PFSK-1 (cell line): Measurements from ENCODE around the gene INPP5D.

ENCODE experiments used
- FOXP2 ChIP-seq: optimal IDR thresholded peaks from 2 replicates; pipeline ENCODE3; 2011; ENCODE audit warnings: borderline replicate concordance, control low read depth, inconsistent platforms; ENCODE audit not compliant: insufficient read depth; ENCODE audit errors: extremely low read length, extremely low read depth
- POLR2AphosphoS5 ChIP-seq: IDR thresholded peaks from 2 replicates; pipeline ENCODE4 v1.6.1; 2012; ENCODE audit warnings: low read depth, mild to moderate bottlenecking, control low read depth, low read length, moderate library complexity
- REST ChIP-seq, 2 experiments: IDR thresholded peaks; 2 replicates each; pipeline versions ENCODE4 v1.6.1 to v1.8.0; 2011 to 2012; ENCODE audit warnings: low read depth in 2 of 2, low read length in 2 of 2, control low read depth in 1 of 2, inconsistent platforms in 1 of 2, mild to moderate bottlenecking in 1 of 2, moderate library complexity in 1 of 2; ENCODE audit not compliant: insufficient read depth in 1 of 2
- SIN3A ChIP-seq: IDR thresholded peaks from 2 replicates; pipeline ENCODE4 v1.6.1; 2012; ENCODE audit warnings: mild to moderate bottlenecking, low read length, moderate library complexity, borderline replicate concordance; ENCODE audit not compliant: insufficient read depth
- TAF1 ChIP-seq: IDR thresholded peaks from 2 replicates; pipeline ENCODE4 v1.6.1; 2012; ENCODE audit warnings: low read length, control low read depth, borderline replicate concordance; ENCODE audit not compliant: insufficient read depth

Gene INPP5D

GRCh38 chr2:233013027-233013461 lies 47.1 kb upstream of the INPP5D start, which contains the start of gene NGEF:
TSS of gene NGEF (minus strand) at chr2:233013256. CDS start at chr2:232974890, 38,366 bp downstream.
- TF ChIP-seq FOXP2 (no peak), POLR2AphosphoS5 (no peak), SIN3A (no peak), TAF1 (no peak), REST (IDR thresholded peaks at IDR 0.05; ENCODE audit: insufficient read depth in 1 of 2, low read depth in 2 of 2, low read length in 2 of 2) (no peak)

GRCh38 chr2:233013650-233014049 lies 46.5 kb upstream of the INPP5D start:
- TF ChIP-seq POLR2AphosphoS5, result no peak
- TF ChIP-seq SIN3A, result no peak

- TF ChIP-seq SIN3A (no peak), POLR2AphosphoS5 (no peak), TAF1 (no peak)
These were observed 45.0 kb upstream of the INPP5D start for GRCh38 chr2:233015019-233015645.

- TF ChIP-seq SIN3A (no peak), TAF1 (no peak), POLR2AphosphoS5 (no peak), REST (IDR thresholded peaks at IDR 0.05; ENCODE audit: insufficient read depth in 1 of 2, low read depth in 2 of 2, low read length in 2 of 2) (no peak), FOXP2 (no peak)
These were observed 42.2 kb upstream of the INPP5D start for GRCh38 chr2:233017947-233018346.

- no peak for TF ChIP-seq REST (IDR thresholded peaks at IDR 0.05; ENCODE audit: insufficient read depth in 1 of 2, low read depth in 2 of 2, low read length in 2 of 2)
- TF ChIP-seq POLR2AphosphoS5, result no peak
These were observed 39.7 kb upstream of the INPP5D start for GRCh38 chr2:233020454-233020853.

- TF ChIP-seq TAF1, result no peak
- no peak for TF ChIP-seq POLR2AphosphoS5
- no peak for TF ChIP-seq FOXP2
- TF ChIP-seq SIN3A, result no peak
- TF ChIP-seq REST (IDR thresholded peaks at IDR 0.05; ENCODE audit: insufficient read depth in 1 of 2, low read depth in 2 of 2, low read length in 2 of 2), result no peak
These were observed 38.4 kb upstream of the INPP5D start for GRCh38 chr2:233021771-233022170.
